C4-2B (cell line): ENCODE data around the gene KIF25.
A peak's percentile ranks its signal among the peaks of the same experiment; 100 is the strongest.

Experiments used
- H3K27ac ChIP-seq: fragments of 450-650 bp; 2 replicates; pipeline ENCODE4 v1.5.1; 2017
- CTCF ChIP-seq: fragments of 450-650 bp; conservative IDR thresholded peaks from 2 replicates; pipeline ENCODE4 v1.5.1; 2017; ENCODE audit warnings: mild to moderate bottlenecking
- ZFX ChIP-seq: fragments of 450-650 bp; IDR thresholded peaks from 2 replicates; pipeline ENCODE4 v1.6.1; 2017

The KIF25 gene

GRCh38 chr6:168005796-168006195 is 8.3 kb downstream of the KIF25 start:
- no peak overlapping the region for H3K27ac ChIP-seq
- TF ChIP-seq CTCF (no peak), ZFX (no peak)

- TF ChIP-seq ZFX (no peak), CTCF (no peak)
- H3K27ac ChIP-seq: peak overlapping the region; percentile 62; the same call in 1 of the 2 replicates
Measured at GRCh38 chr6:168007592-168008338, 10.3 kb downstream of the KIF25 start.

- TF ChIP-seq ZFX (no peak), CTCF (no peak)
- H3K27ac ChIP-seq: no peak overlapping the region
Measured at GRCh38 chr6:168009331-168009730, 11.9 kb downstream of the KIF25 start.

GRCh38 chr6:168011291-168011690 is 13.8 kb downstream of the KIF25 start:
- TF ChIP-seq ZFX (no peak), CTCF (no peak)
- H3K27ac ChIP-seq: no peak overlapping the region

- H3K27ac ChIP-seq: no peak overlapping the region
- no peak for TF ChIP-seq CTCF
- TF ChIP-seq ZFX: no peak
Measured at GRCh38 chr6:168012431-168013249, 15.2 kb downstream of the KIF25 start.

- no peak overlapping the region for H3K27ac ChIP-seq
- TF ChIP-seq ZFX: no peak
- no peak for TF ChIP-seq CTCF
Measured at GRCh38 chr6:168013250-168013915, 15.9 kb downstream of the KIF25 start.

GRCh38 chr6:168014428-168014827 is 17.0 kb downstream of the KIF25 start:
- TF ChIP-seq ZFX: no peak
- no peak for TF ChIP-seq CTCF
- H3K27ac ChIP-seq: no peak overlapping the region
